ENCODE data around the gene SLC35G1.

The SLC35G1 gene

GRCh38 chr10:93921338-93921737, 27.6 kb downstream of the SLC35G1 start:
- H3K4me3 ChIP-seq (ENCODE audit: low read depth, low read length): no peak overlapping the region
- ChIA-PET CTCF (interaction anchor here (0.7 to 2.1 kb wide), 11 partner anchors 13 to 523 kb away, joined by 3 to 9 read pairs (median 5); no protein-coding TSS in a partner anchor), POLR2A (no interaction called here)
- no peak for DNase-seq (ENCODE audit: low read depth, low spot score)
- TF ChIP-seq CTCF (IDR thresholded peaks at IDR 0.05; ENCODE audit: insufficient read depth, low read length, missing control alignments): no peak

GRCh38 chr10:93926613-93927012, 32.8 kb downstream of the SLC35G1 start:
- CTCF ChIA-PET: interaction anchor here (1.1 kb wide), 1 partner anchor 394 kb away, joined by 3 read pairs; no protein-coding TSS in a partner anchor

GRCh38 chr10:93938140-93938539, 44.4 kb downstream of the SLC35G1 start:
- CTCF ChIA-PET: no interaction called here

More at GRCh38 chr10:93926613-93927012, 32.8 kb downstream of the SLC35G1 start:
- TF ChIP-seq CTCF (IDR thresholded peaks at IDR 0.05; ENCODE audit: insufficient read depth, low read length, missing control alignments): no peak
- POLR2A ChIA-PET: no interaction called here
- DNase-seq (ENCODE audit: low read depth, low spot score): no peak
- no peak overlapping the region for H3K4me3 ChIP-seq (ENCODE audit: low read depth, low read length)

GRCh38 chr10:93940881-93941280, 47.1 kb downstream of the SLC35G1 start:
- ChIA-PET POLR2A (no interaction called here), CTCF (interaction anchor here (1.6 kb wide), 1 partner anchor 24 kb away, joined by 6 read pairs; no protein-coding TSS in a partner anchor)
- no peak for DNase-seq (ENCODE audit: low read depth, low spot score)

More at GRCh38 chr10:93938140-93938539, 44.4 kb downstream of the SLC35G1 start:
- POLR2A ChIA-PET: no interaction called here
- H3K4me3 ChIP-seq (ENCODE audit: low read depth, low read length): no peak overlapping the region
- no peak for TF ChIP-seq CTCF (IDR thresholded peaks at IDR 0.05; ENCODE audit: insufficient read depth, low read length, missing control alignments)
- no peak for DNase-seq (ENCODE audit: low read depth, low spot score)

GRCh38 chr10:93941606-93942005, 47.8 kb downstream of the SLC35G1 start:
- no peak for TF ChIP-seq CTCF (IDR thresholded peaks at IDR 0.05; ENCODE audit: insufficient read depth, low read length, missing control alignments)
- no peak overlapping the region for H3K4me3 ChIP-seq (ENCODE audit: low read depth, low read length)
- DNase-seq (ENCODE audit: low read depth, low spot score): no peak
- ChIA-PET POLR2A (no interaction called here), CTCF (interaction anchor here (1.6 kb wide), 1 partner anchor 25 kb away, joined by 6 read pairs; no protein-coding TSS in a partner anchor)

More at GRCh38 chr10:93940881-93941280, 47.1 kb downstream of the SLC35G1 start:
- H3K4me3 ChIP-seq (ENCODE audit: low read depth, low read length): no peak overlapping the region
- no peak for TF ChIP-seq CTCF (IDR thresholded peaks at IDR 0.05; ENCODE audit: insufficient read depth, low read length, missing control alignments)

GRCh38 chr10:93945819-93946218, 52.0 kb downstream of the SLC35G1 start:
- no peak for TF ChIP-seq CTCF (IDR thresholded peaks at IDR 0.05; ENCODE audit: insufficient read depth, low read length, missing control alignments)
- H3K4me3 ChIP-seq (ENCODE audit: low read depth, low read length): no peak overlapping the region
- POLR2A ChIA-PET: no interaction called here
- no peak for DNase-seq (ENCODE audit: low read depth, low spot score)
- CTCF ChIA-PET: no interaction called here

Measured in AG04449 (cell line).